GM15510 (cell line): ENCODE data around the gene SYT3.

Experiments used
- POLR2A ChIP-seq: IDR thresholded peaks from 3 replicates; pipeline ENCODE4 v1.6.1; 2011; ENCODE audit warnings: borderline replicate concordance; ENCODE audit not compliant: insufficient read length; ENCODE audit errors: extremely low read depth

Gene SYT3

DNA sequence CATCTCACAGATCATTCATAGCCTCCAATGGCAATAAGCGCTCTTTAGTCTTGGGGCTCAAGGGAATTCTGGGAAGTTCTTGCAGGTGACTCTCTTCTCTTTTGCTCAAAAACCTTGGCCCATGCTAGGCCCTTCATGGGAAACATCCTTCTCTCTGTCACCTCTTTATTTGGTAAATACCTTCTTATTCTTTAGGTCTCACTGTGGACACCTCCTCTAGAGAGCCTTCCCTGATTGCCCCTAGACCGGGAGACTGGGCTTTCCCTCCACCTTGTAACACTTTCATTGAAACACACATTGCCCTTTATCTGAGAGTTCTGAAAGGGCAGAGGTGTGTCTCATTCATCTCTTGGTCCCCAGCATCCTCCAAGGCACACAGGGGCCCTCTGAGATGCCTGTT, 11.5 kb upstream of the SYT3 start:
- no peak for TF ChIP-seq POLR2A

GRCh38 chr19:50649433-50650391, 10.0 kb upstream of the SYT3 start, which contains the start of gene C19orf81:
C19orf81 (plus strand) TSS chr19:50649445; CDS start chr19:50649445, 0 bp downstream.
- no peak for TF ChIP-seq POLR2A

- TF ChIP-seq POLR2A: no peak
Measured at GRCh38 chr19:50648659-50649058, 9.0 kb upstream of the SYT3 start.

DNA sequence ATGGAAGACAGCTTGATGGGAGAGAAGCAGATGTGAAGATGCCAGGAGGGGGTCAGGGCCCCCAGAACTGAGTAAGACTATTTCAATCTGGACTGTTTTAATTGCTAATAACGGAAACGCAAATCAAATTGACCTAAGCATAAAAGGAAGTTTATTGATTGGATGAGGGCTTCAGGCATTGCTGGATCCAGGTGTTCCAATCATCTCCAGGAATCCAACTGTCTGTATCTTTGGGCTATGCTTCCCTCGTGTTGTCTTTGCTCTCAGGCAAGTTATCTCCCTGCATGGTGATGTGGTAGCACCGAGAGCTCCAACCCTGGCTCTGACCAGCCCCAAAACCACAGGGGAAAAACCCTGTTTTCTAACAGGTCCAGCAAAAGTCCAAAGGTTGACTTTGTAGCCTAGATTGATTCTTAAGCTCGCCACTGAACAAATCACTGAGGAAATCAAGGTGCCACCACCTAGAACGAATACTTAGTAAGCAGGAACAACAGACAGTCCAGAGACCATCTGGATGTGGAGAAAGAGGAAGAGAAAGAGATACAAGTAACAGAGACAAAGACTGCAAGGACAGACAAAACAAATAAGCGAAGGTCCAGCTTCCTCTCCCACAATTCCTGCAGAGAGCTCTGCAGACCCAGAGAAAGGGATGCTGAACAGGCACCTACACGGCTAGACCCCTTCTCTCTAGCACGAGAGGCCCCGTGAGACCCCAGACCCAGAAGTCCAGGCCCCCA, 8.4 kb upstream of the SYT3 start:
- TF ChIP-seq POLR2A: no peak

DNA sequence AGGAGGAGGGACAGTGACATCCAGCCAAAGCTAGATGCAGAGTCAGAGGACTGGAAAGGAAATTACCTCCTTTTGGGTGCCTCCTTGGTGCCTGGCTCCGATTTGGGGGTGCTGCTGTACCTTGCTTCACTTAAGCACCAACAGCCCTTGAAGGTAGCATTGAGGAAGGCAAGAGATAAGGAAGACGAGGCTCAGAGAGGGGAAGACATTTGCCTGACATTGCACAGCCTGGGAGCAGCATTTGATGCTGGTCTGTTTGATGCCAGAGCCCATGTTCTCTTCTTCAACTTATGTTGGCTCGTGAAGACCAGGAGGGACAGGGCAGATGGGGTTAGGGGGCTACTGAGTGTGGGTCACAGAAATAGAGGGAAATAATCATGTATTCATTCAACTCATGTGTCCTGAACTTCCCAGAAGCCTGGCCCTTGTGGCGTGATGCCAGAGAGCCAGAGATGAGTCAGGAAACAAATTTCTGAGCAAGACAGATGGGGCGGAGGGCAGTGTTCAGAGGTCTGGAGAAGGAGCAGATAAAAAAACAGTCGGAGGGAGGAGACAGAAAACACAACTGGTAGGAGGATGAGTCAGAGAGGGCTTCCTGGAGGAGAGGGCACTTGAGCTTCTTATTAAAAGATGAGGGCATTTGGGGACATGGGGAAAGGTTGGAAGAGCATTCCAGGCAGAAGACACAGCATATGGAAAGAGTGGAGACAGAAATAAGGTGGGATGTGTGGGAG, 6.6 kb upstream of the SYT3 start:
- no peak for TF ChIP-seq POLR2A

GRCh38 chr19:50645107-50645506, 5.4 kb upstream of the SYT3 start:
- TF ChIP-seq POLR2A: no peak

GRCh38 chr19:50644315-50644915, 4.7 kb upstream of the SYT3 start:
- TF ChIP-seq POLR2A: no peak

DNA sequence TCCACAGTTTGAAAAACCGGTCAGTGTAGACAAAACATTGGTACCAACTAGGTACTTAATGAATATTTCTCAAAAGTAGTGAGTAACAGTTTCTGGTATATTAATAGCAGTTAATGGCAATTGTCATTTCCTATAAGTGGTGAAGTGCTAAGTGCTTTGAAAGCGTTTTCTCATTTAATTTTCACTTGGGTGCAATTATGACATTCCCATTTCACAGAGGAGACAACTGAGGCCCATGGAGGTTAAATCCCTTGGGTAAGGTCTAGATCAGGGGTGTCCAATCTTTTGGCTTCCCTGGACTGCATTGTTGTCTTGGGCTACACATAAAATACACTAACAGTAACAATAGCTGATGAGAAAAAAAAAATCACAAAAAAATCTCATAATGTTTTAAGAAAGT, 687 bp upstream of the SYT3 start:
- TF ChIP-seq POLR2A: no peak

DNA sequence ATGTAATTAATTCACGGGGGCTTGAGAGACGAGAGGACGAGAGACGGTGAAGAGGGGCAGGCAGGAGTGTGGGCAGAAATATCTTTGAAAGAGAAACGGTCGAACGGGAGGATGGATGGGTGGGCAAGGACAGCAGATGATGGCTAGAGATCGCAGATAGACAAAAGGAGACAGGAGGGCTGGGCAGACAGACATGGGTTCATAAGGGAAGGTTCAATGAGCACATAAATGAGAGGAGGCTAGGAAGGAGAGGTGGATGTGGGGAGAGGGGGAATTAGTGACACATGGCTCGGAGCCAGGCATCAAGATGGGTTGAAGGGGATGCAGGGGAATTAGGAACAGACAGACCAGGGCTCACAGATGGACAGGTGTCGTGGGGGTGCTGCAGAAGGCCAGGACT, 1.1 kb downstream of the SYT3 start:
- TF ChIP-seq POLR2A: no peak

GRCh38 chr19:50636317-50637085, 3.2 kb downstream of the SYT3 start:
- no peak for TF ChIP-seq POLR2A

DNA sequence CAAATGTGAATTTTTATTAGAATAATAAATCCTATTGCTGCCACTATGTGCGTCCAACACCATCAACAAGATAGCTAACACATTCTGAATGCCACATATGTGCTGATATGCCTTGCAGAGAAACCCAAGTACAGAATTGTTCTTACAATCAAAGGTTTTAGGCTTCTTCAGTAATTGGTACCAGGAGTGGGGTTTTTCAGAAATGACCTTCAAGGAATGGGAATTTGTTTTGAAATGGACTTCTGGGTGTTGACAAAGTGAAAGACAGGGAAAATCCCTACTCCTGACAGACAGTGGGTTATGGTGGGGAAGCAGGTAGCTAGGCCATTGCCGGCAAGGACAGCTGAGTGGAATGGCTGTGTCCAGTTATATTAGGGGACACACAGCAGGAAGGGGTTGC, 5.7 kb downstream of the SYT3 start:
- TF ChIP-seq POLR2A: no peak

DNA sequence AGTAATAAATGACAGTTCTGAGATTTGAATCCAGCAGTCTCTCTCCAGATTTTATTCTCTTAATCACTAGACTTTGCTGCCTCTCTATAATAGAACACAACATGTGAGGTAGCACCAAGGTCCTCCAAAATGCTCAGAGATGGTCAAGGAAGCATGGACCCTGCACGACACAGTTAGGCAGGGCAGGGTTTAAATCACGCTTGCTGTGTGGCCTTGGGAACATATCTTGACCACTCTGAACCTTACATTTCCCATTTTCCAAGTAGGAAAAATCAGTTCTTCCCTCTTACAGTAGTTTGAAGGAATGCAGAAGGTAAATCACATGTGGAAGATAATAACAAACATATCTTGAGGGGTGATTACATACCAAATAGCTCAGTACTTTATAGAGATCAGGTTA, 6.3 kb downstream of the SYT3 start:
- TF ChIP-seq POLR2A: no peak

DNA sequence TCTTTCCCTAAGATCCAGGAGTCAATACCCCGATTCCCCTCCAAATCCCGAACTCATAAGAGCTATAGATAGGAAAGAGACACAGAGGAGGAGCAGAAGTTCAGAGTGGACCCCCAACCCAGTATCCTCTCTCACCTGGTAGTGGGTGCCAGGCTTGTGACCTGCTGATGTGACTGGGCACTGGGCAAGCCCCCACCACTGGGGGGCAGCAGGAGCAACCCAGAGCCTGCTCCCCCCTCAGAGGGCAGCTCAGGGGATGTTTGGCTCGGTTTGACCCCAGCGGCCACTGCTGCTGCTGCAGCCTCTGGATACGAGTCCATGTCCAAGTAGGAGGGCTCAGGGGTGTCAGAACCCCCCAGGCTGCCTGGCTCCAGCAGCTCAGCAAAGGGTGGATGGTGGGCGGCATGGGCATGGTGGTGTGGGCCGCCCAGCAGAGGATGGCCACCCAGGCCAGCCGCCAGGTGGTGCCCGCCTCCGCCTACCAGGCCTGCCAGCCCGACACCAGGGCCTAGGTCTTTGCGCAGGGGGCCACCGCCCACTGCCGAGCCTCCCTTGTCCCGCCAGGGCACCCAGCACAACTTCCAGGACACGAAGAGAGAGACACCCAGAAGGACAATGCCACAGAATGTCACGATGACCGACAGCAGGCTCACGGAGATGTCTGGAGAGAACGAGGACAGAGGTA, 7.4 kb downstream of the SYT3 start:
- TF ChIP-seq POLR2A: no peak
